HS-5 (cell line): ENCODE data around the gene BACH2.
A peak's percentile ranks its signal among the peaks of the same experiment; 100 is the strongest.

ENCODE experiments used
- DNase-seq: peaks from one replicate; pipeline ENCODE4 v3.0.0-alpha.2; 2012; ENCODE audit warnings: low read depth

The BACH2 gene

GRCh38 chr6:90096818-90097217, 199.8 kb downstream of the BACH2 start:
- DNase-seq = no peak

DNA sequence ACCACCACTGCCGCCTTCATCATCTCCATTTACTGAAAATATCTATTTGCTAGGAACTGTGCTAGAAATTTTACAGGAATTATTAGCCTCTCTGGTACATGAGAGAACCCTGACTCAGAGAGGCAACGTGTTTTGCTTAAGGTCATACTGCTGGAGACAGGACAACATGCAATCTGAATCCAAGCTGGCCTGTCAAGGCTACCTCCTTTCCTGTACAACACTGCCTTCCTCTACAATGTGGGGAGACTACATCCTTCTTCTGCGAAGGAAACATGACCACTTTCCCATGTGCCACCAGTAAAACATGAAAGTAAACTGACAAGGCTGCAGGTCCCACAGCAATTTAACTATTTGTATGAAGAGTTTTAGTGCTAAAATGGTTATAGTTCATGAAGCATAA, 200.9 kb downstream of the BACH2 start:
- no peak for DNase-seq

GRCh38 chr6:90095145-90095544, 201.5 kb downstream of the BACH2 start:
- DNase-seq = no peak

DNA sequence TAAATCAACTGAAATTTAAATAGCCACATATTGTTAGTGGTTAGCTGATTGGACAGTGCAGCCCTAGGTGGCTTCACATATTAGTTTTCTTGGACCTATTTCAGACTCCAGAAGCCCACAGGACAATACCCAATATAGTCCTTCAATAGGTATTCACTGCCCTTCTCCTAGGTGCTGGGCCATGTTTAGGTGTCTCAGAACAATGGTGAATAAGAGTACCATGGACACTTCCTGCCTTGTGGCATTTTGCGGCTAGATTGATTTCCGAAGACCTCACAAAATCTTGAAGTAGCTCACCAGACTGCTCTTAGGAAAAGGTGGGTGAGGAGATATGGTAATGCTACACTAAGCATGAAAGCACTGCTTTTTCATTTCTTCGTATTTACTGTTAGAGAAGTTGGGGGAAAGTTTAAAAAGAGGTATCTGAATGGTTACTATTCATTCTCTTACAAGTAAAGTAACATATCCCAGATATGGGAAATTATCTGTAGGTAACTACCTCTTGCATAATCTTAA, 203.0 kb downstream of the BACH2 start:
- no peak for DNase-seq

- no peak for DNase-seq
Measured at GRCh38 chr6:90090866-90091265, 205.8 kb downstream of the BACH2 start.

DNA sequence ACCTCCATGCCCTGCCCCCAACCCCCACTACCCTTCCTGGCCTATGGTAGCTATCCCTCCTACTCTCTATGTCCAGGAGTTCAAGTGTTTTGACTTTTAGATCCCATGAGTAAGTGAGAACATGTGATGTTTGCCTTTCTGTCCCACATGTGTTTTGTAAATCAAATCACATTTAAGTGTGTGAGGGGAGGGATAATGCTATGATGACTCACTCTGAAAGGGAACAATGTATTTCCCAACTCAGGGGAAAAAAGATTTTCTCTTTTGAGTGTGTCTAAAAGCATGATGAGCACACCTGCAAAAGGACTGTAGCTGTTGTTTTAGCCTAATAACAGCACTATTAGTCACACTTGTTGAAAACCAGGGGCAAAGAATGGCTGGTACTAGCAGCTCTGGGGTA, 208.6 kb downstream of the BACH2 start:
- DNase-seq = peak; percentile 69

GRCh38 chr6:90087106-90087833, 209.4 kb downstream of the BACH2 start:
- no peak for DNase-seq

GRCh38 chr6:90086517-90086916, 210.1 kb downstream of the BACH2 start:
- no peak for DNase-seq

- no peak for DNase-seq
Measured at GRCh38 chr6:90083891-90084290, 212.8 kb downstream of the BACH2 start.

DNA sequence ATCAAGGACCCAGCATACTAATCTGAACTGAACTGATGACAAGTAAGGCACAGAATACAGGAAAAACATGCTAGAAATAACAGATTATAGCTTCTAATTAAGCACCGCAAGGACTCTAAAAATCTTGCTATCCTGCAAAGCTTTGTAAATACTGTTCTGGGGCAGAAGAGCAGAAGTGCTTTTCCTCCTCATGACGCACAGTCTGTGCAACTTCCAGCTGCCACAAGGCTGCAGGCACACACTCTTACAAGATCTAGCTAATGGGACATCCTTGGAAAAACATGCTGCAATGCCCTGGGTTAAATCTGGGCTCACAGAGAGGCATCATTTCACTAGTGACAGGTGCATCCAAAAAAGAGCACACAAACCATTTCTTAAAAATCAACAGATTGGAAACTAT, 213.8 kb downstream of the BACH2 start:
- no peak for DNase-seq

GRCh38 chr6:90080876-90081481, 215.7 kb downstream of the BACH2 start:
- DNase-seq = no peak

DNA sequence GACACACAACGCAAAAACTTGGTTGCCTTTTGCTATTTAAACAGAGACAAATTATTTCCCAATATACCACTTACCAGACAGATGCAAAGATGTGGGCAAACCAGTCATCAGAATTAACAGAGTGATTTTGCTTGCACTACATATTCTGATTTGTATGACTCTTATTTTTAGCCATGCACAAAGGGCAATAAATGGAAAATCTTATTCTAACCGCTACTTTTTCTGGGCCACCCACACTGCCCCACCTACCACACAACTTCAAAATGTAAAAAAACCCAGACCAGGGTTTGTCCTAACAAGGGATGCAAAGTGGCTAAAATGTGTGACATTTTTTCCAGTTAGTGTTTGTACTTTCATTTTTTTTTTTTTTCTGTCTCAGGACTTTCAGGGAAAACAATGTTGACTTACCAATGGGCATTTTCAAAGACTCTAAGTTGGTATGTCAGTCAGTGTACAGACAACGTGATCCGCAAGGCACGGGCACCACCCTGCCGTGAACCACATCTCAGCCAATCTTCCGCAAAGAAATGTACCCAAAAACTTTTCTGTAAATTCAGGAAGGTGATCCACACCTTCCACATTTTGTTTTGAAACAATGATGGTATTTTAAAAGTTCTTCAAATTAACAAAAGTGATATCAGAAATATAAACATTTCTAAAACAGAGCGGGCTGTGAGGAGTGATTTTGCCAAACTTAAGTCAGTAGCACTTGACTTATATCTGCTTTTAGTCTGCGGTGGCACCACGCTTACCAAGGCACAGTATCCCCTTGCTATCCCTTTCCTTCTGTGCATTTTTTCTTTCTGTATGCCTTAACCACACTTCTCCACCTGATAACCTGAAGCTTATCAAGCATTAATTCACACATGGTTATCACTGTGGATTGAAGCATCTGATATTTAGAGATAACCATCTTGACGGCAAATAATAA, 216.8 kb downstream of the BACH2 start:
- DNase-seq = no peak

- DNase-seq = no peak
Measured at GRCh38 chr6:90078513-90079289, 217.9 kb downstream of the BACH2 start.

DNA sequence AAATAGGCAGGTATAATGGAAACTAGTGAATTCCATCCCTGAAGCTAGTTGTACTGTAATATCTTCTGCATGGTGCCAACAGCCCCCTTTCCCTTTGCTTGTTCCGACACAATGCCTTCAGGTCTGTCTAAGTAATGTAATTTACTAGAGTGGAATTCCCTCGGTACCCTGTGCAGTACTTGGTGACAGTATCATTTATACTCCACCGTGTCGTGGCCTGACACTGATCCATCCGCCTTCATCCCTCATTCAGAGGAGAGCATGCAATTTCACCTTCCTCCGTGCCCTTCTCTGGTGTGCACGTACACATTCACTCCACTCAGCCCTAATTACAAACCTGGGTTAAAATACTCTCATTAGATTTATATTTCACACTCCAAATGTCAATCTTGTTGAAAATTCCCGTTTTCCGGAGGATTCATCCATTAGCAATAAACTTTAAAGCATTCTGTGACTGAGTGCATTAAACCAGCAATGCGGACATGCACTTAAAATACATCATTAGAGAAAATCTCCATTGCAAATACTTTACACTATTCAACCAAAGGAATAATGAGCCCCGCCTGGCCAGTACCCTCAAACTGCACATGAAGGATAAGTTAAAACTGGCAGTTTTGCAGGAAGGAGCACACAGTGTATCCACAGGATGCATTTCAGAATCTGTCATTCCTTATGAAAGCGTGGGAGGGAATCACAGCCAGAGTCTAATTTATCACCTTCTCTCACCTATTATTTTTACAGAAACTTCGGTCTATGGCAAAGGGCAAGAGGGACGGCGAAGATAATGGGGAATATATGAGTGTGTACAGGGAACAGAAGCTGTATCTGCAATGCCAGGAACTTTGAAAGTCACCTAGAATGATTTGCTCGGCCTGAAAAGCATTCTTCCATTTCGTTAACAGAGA, 219.9 kb downstream of the BACH2 start:
- DNase-seq = no peak

- DNase-seq = no peak
Measured at GRCh38 chr6:90074161-90074850, 222.3 kb downstream of the BACH2 start.

GRCh38 chr6:90072935-90073464, 223.6 kb downstream of the BACH2 start:
- DNase-seq = no peak

DNA sequence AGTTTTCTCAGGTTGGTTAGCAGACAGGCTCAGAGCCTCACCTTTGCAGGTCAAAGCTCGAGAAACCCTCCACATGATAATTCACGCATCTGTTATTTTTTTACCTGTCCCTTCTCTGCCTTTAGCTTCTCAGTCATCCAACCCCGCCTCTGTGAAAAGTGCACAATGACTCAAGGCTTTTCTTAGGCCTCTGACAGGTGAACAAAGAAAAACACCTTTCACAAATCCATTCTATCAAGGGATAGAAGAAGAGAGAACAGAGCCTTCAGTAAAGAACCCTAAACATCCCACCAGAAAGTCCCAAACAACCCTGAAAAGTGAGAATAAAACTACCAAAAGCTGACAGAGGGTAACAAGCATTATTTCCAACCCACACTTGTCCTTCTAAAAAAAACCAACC, 224.1 kb downstream of the BACH2 start:
- no peak for DNase-seq

- DNase-seq = no peak
Measured at GRCh38 chr6:90068703-90069523, 227.7 kb downstream of the BACH2 start.

GRCh38 chr6:90068264-90068663, 228.4 kb downstream of the BACH2 start:
- no peak for DNase-seq
